GM18867 (cell line): Measurements from ENCODE around the gene CEP170B.
"Not testable (repeated sequence)": the region's sequence is repeated elsewhere in the genome, so short reads cannot be mapped to it uniquely, and the experiment has no call there.

ENCODE experiments used
- ATAC-seq: cut with Tn5 transposase; IDR thresholded peaks from one replicate; pipeline ENCODE4 v1.9.1; 2021; ENCODE audit warnings: mild to moderate bottlenecking, moderate library complexity; ENCODE audit not compliant: unreplicated experiment

The CEP170B gene

DNA sequence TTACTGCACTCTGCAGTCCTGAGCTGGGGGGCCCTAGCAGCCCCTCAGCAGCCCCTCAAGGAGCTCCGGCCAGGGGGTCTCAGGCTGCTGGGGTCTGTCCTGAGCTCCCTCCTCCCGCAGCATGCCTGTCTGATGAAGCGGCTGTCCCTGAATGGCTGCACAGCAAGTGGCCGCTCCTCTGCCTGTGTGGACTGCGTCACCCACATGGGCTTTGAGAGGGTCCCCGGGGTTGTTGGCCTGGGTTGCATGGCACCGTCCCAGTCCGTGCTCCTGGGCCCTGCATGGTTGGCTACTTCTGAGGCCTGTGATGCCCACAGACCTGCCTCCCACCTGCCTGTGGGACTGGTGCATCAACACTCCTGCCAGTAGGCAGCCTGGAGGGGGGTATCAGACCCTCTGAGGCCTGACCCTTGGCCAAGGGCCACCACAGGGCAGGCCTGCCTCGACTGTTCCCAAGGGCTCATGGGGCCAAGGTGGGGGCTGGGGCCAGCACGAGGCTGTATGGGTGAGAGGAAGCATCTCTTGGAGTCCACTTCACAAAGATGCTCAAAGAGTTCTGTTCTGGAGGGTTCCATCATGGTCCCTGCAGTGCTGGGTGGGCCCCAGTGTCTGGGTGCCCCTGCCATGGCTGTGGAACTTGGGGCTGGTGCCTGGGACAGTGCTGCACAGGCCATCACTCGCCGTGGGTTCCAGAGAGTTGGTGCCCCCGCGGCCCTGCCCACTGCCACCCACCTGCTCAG is 12.2 kb downstream of the CEP170B start:
- no peak for ATAC-seq

DNA sequence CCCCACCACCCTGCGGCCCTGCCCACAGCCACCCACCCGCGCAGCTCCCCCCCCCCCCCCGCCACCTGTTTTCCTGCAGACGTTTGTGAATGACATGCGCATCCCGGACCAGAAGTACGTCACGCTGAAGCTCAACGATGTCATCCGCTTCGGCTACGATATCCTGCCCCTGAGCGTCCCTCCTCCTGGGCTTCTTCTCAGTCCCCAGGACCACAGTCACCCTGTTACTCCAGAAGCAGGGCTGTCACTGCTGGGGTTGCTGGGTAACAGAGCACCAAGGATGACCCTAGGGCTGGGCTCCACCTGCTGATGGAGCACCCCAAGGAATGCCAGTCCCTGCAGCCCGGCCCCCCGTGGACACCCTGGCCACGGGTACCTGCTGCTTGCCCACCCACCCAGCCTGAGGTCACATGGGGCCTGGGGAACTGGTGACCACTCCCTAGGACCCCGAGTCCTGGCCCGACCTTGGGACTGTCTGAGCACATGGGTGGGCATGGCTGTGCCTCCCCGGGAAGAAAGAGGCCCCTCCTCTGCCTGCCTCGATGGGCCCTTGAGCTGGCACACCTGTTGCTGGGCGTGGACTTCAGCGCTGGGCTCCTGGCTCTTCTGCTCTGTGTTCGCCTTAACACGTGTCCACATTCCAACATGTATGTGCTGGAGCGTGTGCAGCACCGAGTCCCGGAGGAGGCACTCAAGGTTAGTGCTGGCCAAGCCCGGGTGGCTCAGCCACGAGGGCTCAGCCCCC is 12.9 kb downstream of the CEP170B start:
- no peak for ATAC-seq

DNA sequence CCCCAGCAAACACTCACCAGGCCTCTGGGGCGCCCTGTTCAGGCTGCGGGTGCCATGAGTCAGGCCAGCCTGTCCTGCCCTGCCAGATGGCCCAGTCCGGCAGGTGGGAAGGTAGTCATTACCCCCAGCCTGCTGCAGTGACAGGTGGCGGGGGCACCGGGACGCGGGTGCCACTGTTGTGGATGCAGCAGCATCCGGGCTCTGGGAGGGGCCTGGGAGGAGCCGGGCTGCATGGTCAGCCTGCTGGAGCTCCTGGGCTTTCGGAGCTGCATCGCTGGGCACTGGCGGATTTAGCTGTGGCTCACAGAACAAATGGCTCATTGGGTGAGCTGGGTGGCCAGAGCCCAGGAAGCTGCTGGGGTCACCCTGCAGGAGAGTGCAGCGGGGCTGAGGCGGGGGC is 13.5 kb downstream of the CEP170B start:
- ATAC-seq, result no peak

DNA sequence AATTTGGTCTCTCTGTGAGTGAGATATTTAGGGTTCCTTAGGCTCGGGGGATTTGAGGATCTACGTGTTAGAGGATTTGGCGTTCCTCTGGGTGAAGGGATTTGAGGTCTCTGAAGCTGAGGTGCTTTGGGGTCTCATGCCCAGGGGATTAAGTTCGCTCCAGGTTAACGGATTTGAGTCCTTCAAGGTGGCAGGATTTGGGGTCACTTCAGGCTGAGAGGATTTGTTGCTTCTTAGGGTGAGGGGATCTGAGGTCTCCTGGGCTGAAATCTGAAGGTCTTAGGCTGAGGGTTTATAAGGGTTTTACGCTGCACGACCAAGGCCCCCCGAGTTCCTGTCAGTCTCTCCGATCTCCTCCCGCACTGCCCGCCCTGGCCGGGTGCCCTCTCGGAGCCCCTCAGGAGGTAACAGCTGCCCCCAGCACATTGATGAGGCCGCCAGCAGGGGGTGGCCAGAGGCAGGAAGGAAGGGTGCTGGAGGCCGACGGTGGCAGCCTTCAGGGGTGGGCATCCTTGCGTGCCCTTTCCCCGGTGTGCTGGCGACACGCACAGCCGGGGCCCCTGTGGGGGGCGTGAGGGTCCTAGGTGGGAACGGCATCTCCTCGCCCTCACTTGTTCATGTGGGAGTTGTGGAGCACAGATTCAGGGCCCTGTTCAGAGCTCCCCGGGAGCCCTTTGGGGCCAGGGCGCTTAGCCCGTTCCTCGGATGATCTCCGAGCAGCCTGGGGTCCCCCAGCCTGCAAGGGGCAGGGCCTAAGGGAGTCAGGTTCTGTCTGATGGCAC is 14.3 kb downstream of the CEP170B start:
- no peak for ATAC-seq

DNA sequence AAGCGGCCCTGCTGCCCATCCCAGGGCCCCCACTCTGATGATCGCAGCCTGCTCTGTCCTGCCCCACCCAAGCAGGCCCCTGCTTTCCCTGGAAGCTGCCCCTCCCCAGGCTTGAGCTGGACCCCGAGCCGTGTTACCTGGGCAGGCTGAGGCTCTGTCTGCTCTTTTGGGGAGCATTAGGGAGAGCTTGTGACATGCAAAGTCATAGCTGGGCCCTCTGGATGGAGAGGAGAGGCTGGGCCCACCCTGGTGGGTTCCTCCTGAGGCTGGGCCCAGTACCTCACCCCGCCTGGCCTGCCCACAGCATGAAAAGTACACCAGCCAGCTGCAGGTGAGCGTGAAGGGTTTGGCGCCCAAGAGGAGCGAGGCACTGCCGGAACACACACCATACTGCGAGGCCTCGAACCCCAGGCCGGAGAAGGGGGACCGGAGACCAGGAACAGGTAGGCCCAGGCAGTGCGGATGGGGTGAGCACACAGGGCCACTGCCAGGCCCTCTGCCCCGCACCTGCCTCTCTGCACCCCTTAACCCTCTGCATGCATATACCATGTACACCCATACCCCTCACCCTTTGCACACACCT is 15.0 kb downstream of the CEP170B start:
- no peak for ATAC-seq

DNA sequence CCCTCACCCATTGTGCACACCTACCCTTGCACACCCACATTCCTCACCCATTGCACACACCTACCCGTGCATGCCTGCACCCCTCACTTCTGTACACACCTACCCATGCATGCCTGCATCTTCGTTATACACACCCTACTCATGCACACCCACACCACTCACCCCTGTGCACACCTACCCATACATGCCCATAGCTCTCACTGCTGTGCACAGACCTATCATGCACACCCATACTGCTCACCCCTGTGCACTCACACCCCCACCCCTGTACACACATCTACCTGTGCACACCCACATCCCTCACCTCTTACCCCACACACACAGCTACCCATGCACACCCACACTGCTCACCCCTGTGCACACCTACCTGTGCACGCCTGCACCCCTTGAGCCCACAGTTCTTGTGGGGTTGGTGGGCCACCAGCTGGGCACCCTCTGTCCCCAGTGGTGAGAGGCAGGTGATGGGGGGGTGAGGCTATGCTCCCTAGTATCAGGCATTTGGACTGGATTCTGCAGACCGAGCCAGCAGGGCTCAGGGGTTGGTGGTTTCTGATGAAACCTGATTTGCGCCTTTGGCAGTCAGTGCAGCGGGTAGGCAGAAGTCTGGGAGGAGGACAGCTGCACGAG is 15.6 kb downstream of the CEP170B start:
- ATAC-seq, result no peak

DNA sequence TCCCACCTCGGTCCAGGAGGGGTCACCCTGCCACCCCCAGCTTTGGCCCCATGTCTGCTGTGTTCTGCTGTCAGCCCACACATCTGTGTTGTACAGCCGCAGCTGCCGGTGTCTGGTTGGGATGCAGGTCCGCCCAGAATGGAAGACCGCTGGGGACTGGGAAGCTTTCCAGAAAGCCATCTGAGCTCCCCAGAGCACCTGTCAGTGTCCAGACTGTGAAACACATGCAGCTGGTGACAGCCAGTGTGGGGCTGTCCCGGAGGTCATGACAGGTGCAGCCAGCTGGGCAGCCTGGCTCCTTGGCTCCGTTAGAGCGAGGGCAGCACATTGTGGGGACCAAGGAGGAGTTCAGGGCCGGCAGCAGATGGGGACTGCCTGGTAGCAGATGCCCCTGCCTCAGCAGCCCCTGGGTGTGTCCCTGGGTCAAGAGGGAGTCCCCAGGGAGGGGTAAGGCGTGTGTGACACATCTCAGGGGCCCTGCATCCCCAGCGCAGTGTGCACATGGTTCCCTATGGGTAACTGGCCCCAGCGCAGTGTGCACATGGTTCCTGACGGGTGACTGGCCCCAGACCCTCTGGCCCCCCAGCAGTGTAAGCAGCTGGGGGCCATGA is 16.4 kb downstream of the CEP170B start:
- ATAC-seq, result no peak

DNA sequence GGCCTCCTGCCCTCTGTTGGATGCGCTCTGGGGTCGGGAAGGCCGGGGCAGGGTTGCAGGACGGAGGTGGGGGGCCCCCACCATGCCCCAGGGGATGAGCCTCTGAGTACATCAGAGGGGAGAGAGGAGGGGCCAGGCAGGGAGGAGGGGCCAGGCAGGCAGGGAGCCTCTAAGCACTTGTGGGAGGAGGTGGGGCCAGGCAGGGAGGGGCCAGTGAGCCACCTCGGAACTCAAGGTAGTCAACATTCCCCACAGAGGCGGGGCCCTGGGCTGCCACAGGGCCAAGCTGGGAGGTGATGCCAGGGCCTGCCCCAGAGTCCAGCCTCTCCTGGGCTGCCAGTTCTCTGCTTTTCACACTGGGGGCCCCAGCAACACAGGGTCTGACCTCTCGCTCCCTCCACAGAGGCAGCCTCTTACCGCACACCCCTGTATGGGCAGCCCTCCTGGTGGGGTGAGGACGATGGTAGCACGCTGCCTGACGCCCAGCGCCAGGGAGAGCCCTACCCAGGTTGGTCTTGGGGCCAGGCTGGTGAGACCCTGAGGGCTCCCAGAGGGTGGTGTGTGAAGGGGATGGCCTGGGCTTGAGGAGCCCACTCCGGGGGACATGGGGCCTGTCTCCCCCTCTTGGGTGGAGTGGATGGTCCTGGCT is 17.4 kb downstream of the CEP170B start:
- no peak for ATAC-seq

DNA sequence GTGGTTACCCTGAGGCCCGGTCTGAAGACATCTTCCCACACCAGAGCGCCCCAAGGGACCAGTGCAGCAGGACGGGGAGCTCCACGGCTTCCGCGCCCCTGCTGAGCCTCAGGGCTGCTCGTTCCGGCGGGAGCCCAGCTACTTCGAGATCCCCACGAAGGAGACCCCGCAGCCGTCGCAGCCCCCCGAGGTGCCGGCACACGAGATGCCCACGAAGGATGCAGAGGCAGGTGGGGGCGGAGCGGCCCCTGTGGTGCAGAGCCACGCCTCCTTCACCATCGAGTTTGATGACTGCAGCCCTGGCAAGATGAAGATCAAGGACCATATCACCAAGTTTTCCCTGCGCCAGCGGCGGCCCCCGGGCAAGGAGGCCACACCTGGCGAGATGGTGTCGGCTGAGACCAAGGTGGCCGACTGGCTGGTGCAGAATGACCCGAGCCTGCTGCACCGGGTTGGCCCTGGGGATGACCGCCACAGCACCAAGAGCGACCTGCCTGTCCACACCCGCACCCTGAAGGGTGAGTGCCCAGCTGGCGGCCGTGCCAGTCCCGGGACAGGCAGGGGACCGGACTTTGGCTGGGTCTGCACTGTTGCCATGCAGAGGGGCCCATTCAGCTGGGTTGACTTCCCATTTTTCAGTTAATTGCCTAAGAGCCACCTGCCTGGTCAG is 18.1 kb downstream of the CEP170B start:
- no peak for ATAC-seq

DNA sequence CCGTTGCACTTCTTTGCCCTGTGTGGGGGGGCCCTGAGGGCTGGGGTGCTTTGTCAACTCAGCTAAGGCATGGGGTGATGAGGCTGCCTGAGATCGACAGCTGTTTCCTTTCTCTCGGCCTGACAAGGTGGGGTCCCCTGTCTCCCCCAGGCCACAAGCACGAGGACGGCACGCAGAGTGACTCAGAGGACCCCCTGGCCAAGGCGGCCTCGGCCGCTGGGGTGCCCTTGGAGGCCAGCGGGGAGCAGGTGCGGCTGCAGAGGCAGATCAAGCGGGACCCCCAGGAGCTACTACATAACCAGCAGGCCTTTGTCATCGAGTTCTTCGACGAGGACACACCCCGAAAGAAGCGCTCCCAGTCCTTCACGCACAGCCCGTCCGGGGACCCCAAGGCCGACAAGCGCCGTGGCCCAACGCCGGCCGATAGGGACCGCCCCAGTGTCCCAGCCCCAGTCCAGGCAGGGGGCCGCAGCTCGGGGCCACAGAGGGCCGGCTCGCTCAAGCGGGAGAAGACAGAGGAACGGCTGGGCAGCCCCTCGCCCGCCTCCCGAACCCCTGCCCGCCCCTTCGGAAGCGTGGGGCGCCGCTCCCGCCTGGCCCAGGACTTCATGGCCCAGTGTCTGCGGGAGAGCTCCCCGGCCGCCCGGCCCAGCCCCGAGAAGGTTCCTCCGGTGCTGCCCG is 18.8 kb downstream of the CEP170B start:
- no peak for ATAC-seq

DNA sequence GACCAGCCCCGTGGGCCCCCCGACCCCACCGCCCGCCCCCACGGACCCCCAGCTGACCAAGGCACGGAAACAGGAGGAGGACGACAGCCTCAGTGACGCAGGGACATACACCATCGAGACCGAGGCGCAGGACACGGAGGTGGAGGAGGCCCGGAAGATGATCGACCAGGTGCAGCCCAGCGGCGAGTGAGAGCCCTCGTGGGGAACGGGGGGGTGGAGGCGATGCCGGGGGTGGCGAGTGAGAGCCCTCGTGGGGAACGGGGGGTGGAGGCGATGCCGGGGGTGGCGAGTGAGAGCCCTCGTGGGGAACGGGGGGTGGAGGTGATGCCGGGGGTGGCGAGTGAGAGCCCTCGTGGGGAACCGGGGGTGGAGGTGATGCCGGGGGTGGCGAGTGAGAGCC is 19.3 kb downstream of the CEP170B start:
- ATAC-seq, result not testable (repeated sequence)

DNA sequence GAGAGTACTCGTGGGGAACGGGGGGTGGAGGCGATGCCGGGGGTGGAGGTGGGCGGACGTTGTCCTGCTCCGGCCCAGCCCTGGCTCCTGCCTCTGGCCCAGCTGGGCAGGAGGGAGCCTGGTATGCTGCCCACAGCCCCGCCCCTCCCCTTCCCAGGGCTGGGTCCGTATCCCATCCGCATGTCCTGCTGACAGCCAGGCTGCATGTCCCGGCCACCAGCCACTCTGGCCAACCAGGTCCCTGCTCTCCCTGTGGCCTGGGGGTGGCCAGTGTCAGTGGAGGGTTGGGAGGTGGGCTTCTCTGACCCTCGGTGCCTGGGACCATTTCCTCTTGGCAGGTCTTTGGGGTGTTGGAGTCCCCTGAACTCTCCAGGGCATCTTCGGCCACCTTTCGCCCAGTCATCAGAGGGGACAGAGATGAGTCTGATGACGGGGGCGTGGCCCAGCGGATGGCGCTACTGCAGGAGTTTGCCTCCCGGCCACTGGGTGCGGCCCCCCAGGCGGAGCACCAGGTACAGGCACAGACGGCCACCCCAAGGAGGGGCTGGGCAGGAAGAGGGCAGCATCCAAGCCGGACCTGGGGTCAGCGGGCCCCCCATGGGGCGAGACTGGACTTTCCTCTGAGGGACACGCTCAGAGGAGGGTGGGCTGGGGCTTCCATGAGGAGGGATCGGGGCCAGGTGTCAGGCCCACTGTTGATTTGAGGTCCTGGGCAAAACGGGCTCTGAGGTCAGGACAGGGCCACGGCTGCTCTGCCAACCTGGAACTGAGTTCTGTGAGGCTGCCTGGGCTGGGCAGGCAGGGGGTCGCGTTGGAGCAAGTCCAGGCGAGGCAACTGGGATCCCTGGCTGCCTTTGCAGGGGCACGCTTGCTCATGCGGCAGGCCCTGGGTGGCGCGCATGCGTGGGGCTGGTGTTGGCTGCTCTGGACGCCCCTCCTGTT is 20.2 kb downstream of the CEP170B start:
- ATAC-seq, result no peak

DNA sequence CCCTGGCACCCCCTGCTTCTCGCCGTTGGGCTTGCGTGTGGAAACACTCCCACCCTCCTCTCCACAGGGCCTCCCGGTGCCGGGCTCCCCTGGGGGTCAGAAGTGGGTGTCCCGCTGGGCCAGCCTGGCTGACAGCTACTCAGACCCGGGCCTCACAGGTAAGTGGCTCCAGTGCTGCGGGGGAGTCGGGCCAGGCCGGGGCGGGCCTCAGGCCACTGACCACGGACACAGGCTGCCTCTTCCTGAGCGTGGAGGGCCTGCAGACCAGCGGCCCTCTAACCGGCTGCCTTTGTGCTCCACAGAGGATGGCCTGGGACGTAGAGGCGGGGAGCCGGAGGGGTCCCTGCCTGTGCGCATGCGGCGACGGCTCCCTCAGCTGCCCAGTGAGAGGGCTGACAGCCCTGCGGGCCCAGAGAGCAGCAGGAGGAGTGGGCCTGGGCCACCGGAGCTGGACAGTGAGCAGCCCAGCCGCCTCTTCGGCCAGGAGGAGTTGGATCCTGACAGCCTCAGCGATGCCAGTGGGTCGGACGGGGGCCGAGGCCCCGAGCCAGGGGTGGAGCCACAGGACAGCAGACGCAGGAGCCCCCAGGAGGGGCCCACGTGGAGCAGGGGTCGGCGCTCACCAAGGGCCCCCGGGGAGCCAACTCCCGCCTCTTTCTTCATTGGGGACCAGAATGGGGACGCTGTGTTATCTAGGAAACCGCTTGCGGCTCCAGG is 21.1 kb downstream of the CEP170B start:
- no peak for ATAC-seq

DNA sequence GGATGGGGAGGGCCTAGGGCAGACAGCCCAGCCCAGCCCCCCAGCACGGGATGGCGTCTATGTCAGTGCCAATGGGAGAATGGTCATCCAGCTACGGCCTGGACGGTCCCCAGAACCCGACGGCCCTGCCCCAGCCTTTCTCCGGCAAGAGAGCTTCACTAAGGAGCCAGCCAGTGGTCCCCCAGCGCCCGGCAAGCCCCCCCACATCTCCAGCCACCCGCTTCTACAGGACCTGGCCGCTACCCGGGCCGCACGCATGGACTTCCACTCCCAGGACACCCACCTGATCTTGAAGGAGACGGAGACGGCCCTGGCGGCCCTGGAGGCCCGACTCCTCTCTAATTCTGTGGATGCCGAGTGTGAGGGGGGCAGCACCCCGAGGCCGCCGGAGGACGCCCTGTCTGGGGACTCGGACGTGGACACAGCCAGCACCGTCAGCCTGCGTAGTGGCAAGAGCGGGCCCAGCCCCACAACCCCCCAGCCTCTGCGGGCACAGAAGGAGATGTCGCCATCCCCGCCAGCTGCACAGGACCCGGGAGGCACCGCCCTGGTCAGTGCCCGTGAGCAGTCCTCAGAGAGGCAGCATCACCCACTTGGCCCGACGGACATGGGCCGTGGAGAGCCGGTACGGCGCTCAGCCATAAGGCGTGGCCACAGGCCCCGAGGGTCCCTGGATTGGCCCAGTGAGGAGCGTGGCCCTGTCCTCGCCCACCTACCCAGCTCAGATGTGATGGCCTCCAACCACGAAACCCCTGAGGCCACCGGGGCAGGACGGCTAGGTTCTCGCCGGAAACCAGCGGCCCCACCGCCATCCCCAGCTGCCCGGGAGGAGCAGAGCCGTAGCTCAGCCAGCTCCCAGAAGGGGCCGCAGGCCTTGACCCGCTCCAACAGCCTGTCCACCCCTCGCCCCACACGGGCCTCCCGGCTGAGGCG is 21.9 kb downstream of the CEP170B start:
- ATAC-seq, result no peak

DNA sequence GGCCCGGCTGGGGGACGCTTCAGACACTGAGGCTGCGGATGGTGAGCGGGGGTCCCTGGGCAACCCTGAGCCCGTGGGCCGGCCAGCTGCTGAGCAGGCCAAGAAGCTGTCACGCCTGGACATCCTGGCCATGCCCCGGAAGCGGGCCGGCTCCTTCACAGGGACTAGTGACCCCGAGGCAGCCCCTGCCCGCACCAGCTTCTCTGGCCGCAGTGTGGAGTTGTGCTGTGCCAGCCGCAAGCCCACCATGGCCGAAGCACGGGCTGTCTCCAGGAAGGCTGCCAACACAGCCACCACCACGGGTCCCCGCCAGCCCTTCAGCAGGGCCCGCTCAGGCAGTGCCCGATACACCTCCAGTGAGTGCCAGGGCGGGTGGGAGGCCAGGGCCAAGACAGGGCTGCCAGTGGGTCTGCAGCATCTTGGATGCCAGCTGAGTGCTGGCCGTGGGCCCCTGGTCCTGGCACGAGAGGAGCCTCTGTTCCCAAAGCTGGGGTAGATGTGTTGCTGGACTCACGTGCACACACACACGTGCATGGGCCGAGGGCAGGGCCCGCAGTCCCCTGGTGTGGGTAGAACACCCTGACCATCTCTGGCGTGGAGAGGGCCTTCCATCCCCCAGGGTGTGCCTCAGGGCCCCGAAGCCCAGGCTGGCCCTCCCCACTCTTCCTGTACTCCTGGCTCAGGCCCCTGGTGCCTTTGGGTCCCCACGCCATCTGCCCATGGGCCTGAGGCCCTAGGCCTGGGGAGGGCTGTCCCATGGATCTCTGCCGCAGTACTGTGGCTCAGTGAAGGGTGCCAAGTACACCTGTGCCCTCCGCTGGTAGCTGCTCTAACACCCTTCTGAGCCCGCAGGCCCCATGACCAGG is 22.8 kb downstream of the CEP170B start:
- no peak for ATAC-seq
